Karpas-422 (cell line): Measurements from ENCODE around the gene TENM4. TPM values are rescaled to one million over a fixed set of nuclear protein-coding genes. Genes with fewer than 3 reads are reported as not detected.

Experiments used
- DNase-seq: peaks from one replicate; pipeline ENCODE4 v3.0.0-alpha.2; 2015
- H2AFZ ChIP-seq: fragments of 200-600 bp; sonication (generic); 2 replicates; pipeline ENCODE4 v1.6.1; 2014; ENCODE audit warnings: antibody characterized with exemption, low read length, mixed read lengths
- H3K27ac ChIP-seq: fragments of 200-600 bp; sonication (generic); 2 replicates; pipeline ENCODE4 v1.5.1; 2014; ENCODE audit warnings: mild to moderate bottlenecking, low read length, moderate library complexity
- H3K27me3 ChIP-seq: fragments of 200-600 bp; sonication (generic); 2 replicates; pipeline ENCODE4 v1.6.1; 2014; ENCODE audit warnings: low read length, mixed read lengths
- H3K36me3 ChIP-seq: fragments of 200-600 bp; sonication (generic); 2 replicates; pipeline ENCODE4 v1.6.1; 2014; ENCODE audit warnings: low read length, mixed read lengths; ENCODE audit not compliant: insufficient read depth
- H3K4me1 ChIP-seq: fragments of 200-600 bp; sonication (generic); 2 replicates; pipeline ENCODE4 v1.6.1; 2014; ENCODE audit warnings: mild to moderate bottlenecking, low read length, mixed read lengths
- H3K4me2 ChIP-seq: fragments of 200-600 bp; sonication (generic); 2 replicates; pipeline ENCODE4 v1.6.1; 2014; ENCODE audit warnings: low read length, low read depth, mild to moderate bottlenecking; ENCODE audit not compliant: poor library complexity, severe bottlenecking
- H3K4me3 ChIP-seq: fragments of 200-600 bp; sonication (generic); 2 replicates; pipeline ENCODE4 v1.5.1; 2014; ENCODE audit warnings: mild to moderate bottlenecking, antibody characterized with exemption, low read length, mixed read lengths
- H3K79me2 ChIP-seq: fragments of 200-600 bp; sonication (generic); 2 replicates; pipeline ENCODE4 v1.6.1; 2014; ENCODE audit warnings: mild to moderate bottlenecking, low read length, mixed read lengths
- H3K9ac ChIP-seq: fragments of 200-600 bp; sonication (generic); 2 replicates; pipeline ENCODE4 v1.6.0; 2014; ENCODE audit warnings: low read length
- H3K9me2 ChIP-seq: fragments of 200-600 bp; sonication (generic), shearing (Covaris generic); replicated peaks from 2 replicates; pipeline ENCODE4 v1.6.0; 2014; ENCODE audit warnings: mild to moderate bottlenecking, low read length, moderate library complexity; ENCODE audit not compliant: insufficient read depth
- H3K9me3 ChIP-seq: fragments of 300-700, 200-600 bp; sonication (generic); 2 replicates; pipeline ENCODE4 v1.6.1; 2014; ENCODE audit warnings: low read length, mixed read lengths
- H4K20me1 ChIP-seq: fragments of 200-600 bp; sonication (generic); 2 replicates; pipeline ENCODE4 v1.6.1; 2014; ENCODE audit warnings: mild to moderate bottlenecking, antibody characterized with exemption, low read length, low read depth; ENCODE audit not compliant: insufficient read depth
- total RNA-seq: library from RNA; depleted of rRNA; stranded (reverse); fragments of >200 nt; shearing (Covaris generic); gene quantifications from 2 replicates; pipeline ENCODE4 v1.2.3, GENCODE V29; 2014; ENCODE audit warnings: low replicate concordance

The TENM4 gene
- total RNA-seq, 1 experiment from 2014 or later = not detected

GRCh38 chr11:79309407-79309806, 131.4 kb downstream of the TENM4 start:
- no peaks in the 10 kb centered on the region for H3K27me3 ChIP-seq
- H3K9ac ChIP-seq = no peak overlapping the region
- H4K20me1 ChIP-seq = no peaks in the 10 kb centered on the region
- H2AFZ ChIP-seq = no peak overlapping the region
- no peak overlapping the region for H3K27ac ChIP-seq
- no peak for DNase-seq
- H3K79me2 ChIP-seq = no peaks in the 10 kb centered on the region
- no peaks in the 10 kb centered on the region for H3K9me3 ChIP-seq
- no peaks in the 10 kb centered on the region for H3K9me2 ChIP-seq
- H3K4me1 ChIP-seq = no peaks in the 10 kb centered on the region
- H3K36me3 ChIP-seq = no peaks in the 10 kb centered on the region
- H3K4me3 ChIP-seq = no peak overlapping the region
- no peak overlapping the region for H3K4me2 ChIP-seq

GRCh38 chr11:79308429-79308828, 132.4 kb downstream of the TENM4 start:
- Histone ChIP-seq H3K9ac (no peak overlapping the region), H3K27ac (no peak overlapping the region)
- no peak for DNase-seq

GRCh38 chr11:79304599-79305212, 136.1 kb downstream of the TENM4 start:
- Histone ChIP-seq H4K20me1 (no peaks in the 10 kb centered on the region), H3K27ac (no peak overlapping the region), H3K9ac (no peak overlapping the region), H3K36me3 (no peaks in the 10 kb centered on the region), H3K9me2 (no peaks in the 10 kb centered on the region), H3K79me2 (no peaks in the 10 kb centered on the region), H3K4me3 (no peak overlapping the region), H3K4me1 (no peaks in the 10 kb centered on the region), H3K4me2 (no peak overlapping the region), H3K9me3 (no peaks in the 10 kb centered on the region), H2AFZ (no peak overlapping the region), H3K27me3 (no peaks in the 10 kb centered on the region)
- no peak for DNase-seq

More at GRCh38 chr11:79308429-79308828, 132.4 kb downstream of the TENM4 start:
- no peaks in the 10 kb centered on the region for H3K9me3 ChIP-seq
- H2AFZ ChIP-seq = no peak overlapping the region
- H3K79me2 ChIP-seq = no peaks in the 10 kb centered on the region
- H3K27me3 ChIP-seq = no peaks in the 10 kb centered on the region
- H3K4me1 ChIP-seq = no peaks in the 10 kb centered on the region
- H3K36me3 ChIP-seq = no peaks in the 10 kb centered on the region
- H3K4me2 ChIP-seq = no peak overlapping the region
- H3K4me3 ChIP-seq = no peak overlapping the region
- no peaks in the 10 kb centered on the region for H4K20me1 ChIP-seq
- no peaks in the 10 kb centered on the region for H3K9me2 ChIP-seq

GRCh38 chr11:79296141-79296540, 144.7 kb downstream of the TENM4 start:
- Histone ChIP-seq H3K9ac (no peak overlapping the region), H3K9me3 (no peaks in the 10 kb centered on the region), H3K4me3 (no peak overlapping the region), H3K9me2 (no peaks in the 10 kb centered on the region), H4K20me1 (no peaks in the 10 kb centered on the region), H3K79me2 (no peaks in the 10 kb centered on the region), H3K4me1 (no peaks in the 10 kb centered on the region), H3K4me2 (no peak overlapping the region), H3K27ac (no peak overlapping the region), H3K27me3 (no peaks in the 10 kb centered on the region), H3K36me3 (no peaks in the 10 kb centered on the region), H2AFZ (no peak overlapping the region)
- no peak for DNase-seq

GRCh38 chr11:79294845-79295731, 145.7 kb downstream of the TENM4 start:
- no peak overlapping the region for H3K4me3 ChIP-seq
- H3K4me2 ChIP-seq = no peak overlapping the region
- H2AFZ ChIP-seq = no peak overlapping the region
- H3K4me1 ChIP-seq = no peaks in the 10 kb centered on the region
- no peaks in the 10 kb centered on the region for H3K79me2 ChIP-seq
- no peaks in the 10 kb centered on the region for H4K20me1 ChIP-seq
- no peaks in the 10 kb centered on the region for H3K9me2 ChIP-seq
- no peak overlapping the region for H3K27ac ChIP-seq
- DNase-seq = no peak
- no peaks in the 10 kb centered on the region for H3K27me3 ChIP-seq
- no peak overlapping the region for H3K9ac ChIP-seq
- no peaks in the 10 kb centered on the region for H3K9me3 ChIP-seq
- no peaks in the 10 kb centered on the region for H3K36me3 ChIP-seq

GRCh38 chr11:79291948-79292347, 148.9 kb downstream of the TENM4 start:
- Histone ChIP-seq H3K4me3 (no peak overlapping the region), H3K27ac (no peak overlapping the region), H3K36me3 (no peaks in the 10 kb centered on the region), H3K9ac (no peak overlapping the region), H3K4me2 (no peak overlapping the region), H3K9me2 (no peaks in the 10 kb centered on the region), H4K20me1 (no peaks in the 10 kb centered on the region), H2AFZ (no peak overlapping the region), H3K4me1 (no peaks in the 10 kb centered on the region), H3K9me3 (no peaks in the 10 kb centered on the region), H3K27me3 (no peaks in the 10 kb centered on the region), H3K79me2 (no peaks in the 10 kb centered on the region)
- no peak for DNase-seq

GRCh38 chr11:79290761-79291160, 150.1 kb downstream of the TENM4 start:
- Histone ChIP-seq H2AFZ (no peak overlapping the region), H3K79me2 (no peaks in the 10 kb centered on the region), H3K27me3 (no peaks in the 10 kb centered on the region), H3K36me3 (no peaks in the 10 kb centered on the region), H3K9me3 (no peaks in the 10 kb centered on the region), H3K27ac (no peak overlapping the region), H3K4me3 (no peak overlapping the region), H3K9ac (no peak overlapping the region), H4K20me1 (no peaks in the 10 kb centered on the region), H3K4me2 (no peak overlapping the region), H3K9me2 (0 out of 2 replicates have a peak, but pooled peaks cover 3% of the 10 kb centered on the region), H3K4me1 (no peaks in the 10 kb centered on the region)
- DNase-seq = no peak

GRCh38 chr11:79287952-79288351, 152.9 kb downstream of the TENM4 start:
- H3K4me2 ChIP-seq = no peak overlapping the region
- no peaks in the 10 kb centered on the region for H3K79me2 ChIP-seq
- no peaks in the 10 kb centered on the region for H3K36me3 ChIP-seq
- H3K27me3 ChIP-seq = no peaks in the 10 kb centered on the region
- H3K9me3 ChIP-seq = no peaks in the 10 kb centered on the region
- no peaks in the 10 kb centered on the region for H3K4me1 ChIP-seq
- H2AFZ ChIP-seq = no peak overlapping the region
- H4K20me1 ChIP-seq = no peaks in the 10 kb centered on the region
- no peak overlapping the region for H3K9ac ChIP-seq
- DNase-seq = no peak
- H3K27ac ChIP-seq = no peak overlapping the region
- H3K9me2 ChIP-seq = 0 out of 2 replicates have a peak, but pooled peaks cover 4% of the 10 kb centered on the region
- H3K4me3 ChIP-seq = no peak overlapping the region
